ENCODE results near the gene WWC1.
"Not testable (repeated sequence)": the region's sequence is repeated elsewhere in the genome, so short reads cannot be mapped to it uniquely, and the experiment has no call there.

WWC1 gene

DNA sequence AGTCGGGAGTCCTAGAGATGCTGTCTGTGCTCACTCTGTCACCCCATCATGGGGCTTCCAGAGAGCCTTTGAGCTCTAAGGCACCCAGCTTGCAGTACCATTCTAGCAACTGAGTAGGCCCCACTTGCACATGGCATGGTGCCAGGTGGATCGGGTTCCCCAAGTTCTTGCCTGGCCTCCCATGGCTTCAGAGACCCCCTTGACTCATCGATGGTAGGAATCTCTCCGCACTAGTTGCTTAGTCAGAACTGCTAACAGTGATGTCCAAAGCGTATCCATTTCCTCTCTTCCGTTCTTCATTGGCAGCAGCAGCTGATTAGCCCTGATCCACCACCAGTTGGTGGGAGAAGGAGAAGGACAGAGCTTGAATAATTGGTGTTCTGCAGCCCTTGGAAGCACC lies 124.5 kb downstream of the WWC1 start:
- no peak for DNase-seq

DNA sequence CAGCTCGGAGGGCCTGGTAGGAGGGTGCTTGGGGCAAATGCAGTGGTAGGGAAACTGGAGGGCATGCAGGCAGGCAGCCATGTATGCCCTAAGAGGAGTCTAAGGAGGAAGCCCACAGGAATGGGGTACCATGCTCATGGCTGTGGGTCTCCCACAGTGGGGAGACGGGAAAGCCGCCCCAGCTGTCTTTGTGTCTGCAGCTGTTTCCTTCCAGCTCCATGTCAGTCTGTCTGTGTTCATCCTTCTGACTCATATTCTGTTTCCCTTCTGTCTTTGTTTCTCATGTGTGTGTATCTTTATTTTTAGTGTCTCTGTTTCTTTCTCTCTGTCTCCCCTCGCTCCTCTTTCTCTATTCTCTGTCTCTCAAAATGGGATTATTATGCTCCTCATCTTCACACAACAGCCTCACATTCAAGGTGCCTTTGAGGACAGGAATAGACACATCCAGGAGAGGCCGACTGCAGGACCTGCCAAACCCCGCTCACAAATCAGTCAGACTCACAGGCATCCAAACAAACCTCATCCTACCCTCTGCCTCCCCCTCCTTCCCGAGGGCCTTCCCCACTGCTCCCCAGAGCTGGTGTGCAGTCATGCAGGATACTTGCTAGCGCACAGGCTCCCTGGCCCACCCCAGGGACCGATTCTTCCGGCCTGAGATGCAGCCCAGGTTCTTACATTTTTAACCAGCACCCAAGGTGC lies 126.4 kb downstream of the WWC1 start:
- no peak for DNase-seq

DNA sequence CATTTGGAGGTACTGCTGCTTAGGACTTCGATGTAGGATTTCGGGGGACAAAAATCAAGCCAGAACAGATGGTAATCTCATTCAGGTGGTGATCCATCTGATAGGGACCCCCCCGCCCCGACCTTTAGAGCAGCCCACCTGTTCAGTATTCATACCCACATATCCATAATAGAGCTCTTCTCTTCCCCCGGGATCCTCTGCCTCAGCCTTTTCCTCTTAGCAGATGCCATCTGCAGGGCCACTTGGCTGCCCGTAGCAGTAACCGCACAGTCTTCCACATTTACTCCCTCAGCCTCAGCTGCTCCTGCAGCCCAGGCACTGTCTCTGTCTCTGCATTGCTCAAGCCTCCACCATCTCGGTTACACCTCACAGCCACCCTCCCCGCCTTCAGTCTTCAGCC lies 129.0 kb downstream of the WWC1 start:
- no peak for DNase-seq

DNA sequence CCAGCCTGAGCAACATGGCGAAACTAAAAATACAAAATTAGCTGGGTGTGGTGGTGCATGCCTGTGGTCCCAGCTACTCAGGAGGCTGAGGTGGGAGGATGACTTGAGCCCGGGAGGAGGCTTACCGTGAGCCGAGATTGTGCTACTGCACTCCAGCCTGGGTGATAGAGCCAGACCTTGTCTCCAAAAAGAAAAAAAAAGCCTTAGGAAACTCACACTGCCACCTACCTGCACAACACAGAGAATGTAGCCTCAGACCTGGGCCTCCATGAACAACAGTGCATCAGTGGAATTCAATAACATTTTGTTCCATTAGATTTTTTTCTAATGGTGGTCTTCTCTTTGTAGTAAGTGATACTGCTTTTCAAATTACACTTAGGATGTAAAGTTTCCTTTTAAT lies 131.0 kb downstream of the WWC1 start:
- DNase-seq, result no peak

DNA sequence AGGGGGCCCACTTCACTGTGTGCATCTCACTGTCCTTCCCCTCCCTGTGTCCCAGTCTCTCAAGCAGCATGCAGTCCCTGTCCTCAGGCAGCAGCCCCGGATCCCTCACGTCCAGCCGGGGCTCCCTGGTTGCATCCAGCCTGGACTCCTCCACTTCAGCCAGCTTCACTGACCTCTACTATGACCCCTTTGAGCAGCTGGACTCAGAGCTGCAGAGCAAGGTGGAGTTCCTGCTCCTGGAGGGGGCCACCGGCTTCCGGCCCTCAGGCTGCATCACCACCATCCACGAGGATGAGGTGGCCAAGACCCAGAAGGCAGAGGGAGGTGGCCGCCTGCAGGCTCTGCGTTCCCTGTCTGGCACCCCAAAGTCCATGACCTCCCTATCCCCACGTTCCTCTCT lies 132.0 kb downstream of the WWC1 start:
- DNase-seq, result no peak

DNA sequence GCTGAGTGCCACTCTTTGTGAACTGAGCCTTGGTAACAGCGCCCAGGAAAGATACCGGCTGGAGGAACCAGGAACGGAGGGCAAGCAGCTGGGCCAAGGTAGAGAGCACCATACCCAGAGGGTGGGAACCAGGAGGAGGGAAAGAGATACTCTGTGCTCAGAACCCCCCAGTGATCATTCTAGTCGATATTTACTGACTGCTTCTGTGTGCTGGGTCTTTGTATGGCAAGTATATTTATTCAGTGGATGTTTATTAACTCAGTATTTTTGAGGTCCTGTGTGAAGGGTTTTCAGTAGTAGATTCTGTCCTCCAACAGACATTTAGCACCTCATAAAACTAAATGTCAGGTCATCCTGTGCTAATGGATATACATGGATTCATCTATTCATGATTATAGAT lies 132.5 kb downstream of the WWC1 start:
- no peak for DNase-seq

DNA sequence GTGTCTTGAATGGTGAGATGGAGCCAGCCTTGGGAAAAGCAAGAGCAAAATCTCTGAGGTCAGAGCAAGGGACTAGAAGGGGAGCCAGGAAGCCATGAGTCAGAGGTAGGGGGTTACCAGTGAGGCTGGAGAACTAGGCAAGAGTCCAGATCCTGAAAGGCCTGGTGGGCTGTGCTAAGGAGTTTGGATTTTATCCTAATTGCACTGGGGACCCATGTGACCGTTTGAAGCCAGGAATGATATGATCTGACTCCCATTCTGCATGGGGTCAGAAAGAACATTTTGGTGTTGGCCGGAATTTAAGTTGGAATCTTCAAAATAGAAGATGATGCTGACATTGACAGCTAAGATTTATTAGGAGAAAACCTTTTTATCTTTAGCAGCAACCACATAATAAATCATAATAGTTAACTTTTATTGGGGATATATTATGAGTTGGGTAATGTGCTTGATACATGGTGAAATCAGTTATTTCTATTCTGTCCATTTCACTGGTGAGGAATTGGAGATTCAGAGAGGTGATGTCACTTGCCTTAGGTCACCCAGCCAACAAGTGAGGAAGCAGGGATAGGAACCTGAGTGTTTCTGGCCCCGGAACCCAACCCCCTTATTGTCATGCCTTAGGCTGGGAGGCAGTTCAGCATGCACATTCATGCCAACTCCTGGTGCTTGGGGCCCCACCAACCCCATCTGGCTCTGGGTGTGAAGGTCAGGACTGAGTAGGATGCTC lies 133.3 kb downstream of the WWC1 start:
- no peak for DNase-seq

DNA sequence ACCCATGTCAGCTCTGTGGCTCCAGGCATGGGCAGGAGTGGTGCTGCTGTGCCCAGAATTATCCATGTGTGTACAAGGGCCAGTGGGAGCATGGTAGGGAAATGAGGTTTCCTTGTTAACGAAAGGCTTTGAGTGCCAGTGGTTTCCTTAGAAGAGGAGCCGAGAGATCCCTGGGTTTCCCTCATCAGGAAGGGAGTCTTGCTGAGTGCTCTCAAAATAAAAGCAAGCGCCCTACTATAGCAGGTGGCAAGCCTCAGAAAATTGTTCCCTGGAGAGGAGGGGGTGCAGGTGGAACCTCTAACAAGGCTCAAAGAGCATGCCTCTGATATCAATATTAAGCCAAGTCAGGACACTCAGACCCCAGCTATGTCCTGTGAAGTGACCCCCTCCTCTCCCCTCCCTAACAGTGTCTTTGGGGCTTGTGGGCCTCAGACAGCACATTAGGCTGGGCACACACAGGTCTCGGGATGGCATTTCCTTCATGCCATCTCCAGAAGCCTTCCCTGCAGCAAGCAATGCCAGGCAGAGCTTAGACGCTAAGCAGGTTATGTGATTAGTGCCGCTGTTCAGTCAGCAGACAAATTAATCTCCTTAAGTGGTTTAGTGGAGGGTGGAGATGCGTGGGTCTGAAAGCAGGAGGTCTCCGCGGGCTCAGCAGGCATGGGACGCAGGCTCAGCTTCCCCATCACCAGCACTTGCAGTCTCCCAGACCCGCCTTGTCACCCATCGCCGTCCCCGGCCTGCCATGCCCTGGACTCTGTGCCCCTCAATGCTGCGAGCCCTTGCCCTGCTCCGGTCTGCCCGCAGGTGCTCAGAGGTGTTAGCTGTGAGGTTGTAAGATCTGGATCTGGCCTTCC lies 134.8 kb downstream of the WWC1 start:
- no peak for DNase-seq

DNA sequence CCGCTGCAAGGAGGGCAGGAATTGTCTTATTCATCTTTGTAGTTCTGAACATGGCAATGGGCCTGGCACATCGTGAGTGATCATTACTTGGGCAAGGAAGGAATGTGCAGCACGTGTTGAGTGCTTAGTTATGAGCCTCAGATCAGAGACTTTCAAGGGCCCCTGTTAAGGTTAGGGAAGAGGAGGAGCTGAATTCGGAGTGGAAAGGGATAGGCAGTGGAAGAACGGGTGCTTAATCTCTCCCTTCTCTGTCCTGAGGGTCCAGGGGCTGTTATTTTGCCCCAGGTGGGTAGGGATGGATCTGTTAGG lies 135.4 kb downstream of the WWC1 start:
- no peak for DNase-seq

DNA sequence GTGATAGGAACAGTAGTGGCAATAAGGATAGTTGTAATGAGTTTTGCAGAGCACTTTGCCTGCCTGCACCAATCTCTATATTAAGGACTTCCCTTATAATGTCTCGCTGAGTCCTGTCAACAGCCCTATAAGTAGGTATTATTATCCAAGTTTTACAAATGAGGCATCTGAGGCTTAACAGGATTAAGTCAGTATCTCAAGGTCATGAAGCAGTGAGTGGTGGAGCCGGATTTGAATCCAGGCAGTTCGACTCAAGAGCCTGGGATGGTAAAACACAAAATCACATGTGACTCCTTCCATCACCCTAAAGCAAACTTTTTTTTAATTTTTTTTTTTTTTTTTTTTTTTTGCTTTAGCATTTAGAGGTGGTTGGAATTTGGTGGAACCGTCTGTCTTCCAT lies 135.8 kb downstream of the WWC1 start:
- DNase-seq, result no peak

DNA sequence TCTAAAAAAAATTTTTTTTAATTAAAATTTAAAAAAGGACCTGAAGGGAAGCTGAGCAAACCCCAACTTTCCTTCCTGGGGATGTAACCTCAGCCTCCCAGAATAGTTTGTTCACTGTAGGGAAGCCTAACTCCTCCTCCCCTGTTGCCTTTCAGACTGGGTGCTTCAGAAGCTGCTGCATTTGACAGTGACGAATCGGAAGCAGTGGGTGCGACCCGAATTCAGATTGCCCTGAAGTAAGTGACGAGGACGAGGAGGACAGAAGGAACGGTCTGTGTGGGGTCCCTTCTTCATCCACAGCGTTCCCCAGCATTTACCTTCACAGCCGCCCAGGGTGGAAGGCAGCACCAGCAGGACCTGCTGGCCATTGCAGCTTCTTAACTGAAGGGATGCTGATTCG lies 137.1 kb downstream of the WWC1 start:
- no peak for DNase-seq

DNA sequence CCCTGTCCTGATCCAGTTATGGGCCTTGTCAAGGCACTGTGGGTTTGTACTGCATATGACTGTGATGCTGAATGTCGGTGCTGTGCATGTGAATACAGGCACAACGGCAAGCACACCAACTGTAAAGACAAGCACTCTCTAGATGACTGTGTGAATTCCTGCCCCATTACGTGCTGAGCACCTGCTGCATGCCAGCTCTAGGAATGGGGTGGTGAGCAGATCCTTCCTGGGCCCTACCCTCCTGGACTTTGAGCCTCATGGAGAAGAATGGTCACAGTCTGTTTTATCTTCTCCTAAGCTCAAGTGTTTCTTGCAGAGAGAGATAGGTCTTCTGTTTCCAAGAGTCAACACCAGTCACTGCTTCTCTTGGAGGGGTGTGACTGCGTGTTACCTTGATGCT lies 138.9 kb downstream of the WWC1 start:
- DNase-seq, result no peak

DNA sequence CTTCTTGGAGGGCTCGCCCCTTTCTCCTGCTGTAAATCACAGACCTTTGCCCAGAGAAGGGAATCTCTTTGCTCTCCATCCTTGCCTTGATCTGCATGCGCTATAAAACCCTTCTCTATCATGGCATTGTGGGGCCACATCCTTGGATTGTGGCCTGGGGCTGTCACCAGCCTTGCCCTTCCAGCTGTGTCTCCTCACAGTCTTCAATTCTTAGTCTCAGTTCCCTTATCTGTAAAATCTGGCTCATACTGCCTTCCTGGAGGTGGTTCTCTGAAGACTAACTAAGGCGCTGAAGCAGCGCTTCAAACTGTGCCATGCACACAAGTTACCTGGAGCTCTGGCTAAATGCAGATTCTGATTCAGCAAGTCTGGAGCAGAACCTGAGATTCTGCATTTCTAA lies 141.5 kb downstream of the WWC1 start:
- no peak for DNase-seq

DNA sequence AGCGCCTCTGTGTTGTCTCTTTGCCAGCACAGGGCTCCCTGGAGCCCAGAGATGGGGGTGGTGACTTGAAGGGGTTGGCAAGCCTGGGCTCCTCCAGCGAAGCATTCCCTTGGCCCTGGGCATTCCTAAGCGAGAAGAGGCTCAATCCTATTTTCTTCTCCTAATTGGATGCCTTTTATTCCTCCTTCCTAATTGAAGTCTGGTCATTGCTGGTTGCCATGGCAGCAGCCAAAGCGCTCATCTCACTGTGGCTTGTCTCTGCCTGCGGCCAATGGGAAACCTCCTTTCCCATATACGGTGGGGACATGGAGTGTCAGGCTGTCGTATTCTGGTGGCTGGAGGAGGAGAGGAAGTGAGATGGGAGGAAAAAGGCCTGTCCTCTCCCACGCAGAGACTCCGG lies 142.6 kb downstream of the WWC1 start:
- no peak for DNase-seq

DNA sequence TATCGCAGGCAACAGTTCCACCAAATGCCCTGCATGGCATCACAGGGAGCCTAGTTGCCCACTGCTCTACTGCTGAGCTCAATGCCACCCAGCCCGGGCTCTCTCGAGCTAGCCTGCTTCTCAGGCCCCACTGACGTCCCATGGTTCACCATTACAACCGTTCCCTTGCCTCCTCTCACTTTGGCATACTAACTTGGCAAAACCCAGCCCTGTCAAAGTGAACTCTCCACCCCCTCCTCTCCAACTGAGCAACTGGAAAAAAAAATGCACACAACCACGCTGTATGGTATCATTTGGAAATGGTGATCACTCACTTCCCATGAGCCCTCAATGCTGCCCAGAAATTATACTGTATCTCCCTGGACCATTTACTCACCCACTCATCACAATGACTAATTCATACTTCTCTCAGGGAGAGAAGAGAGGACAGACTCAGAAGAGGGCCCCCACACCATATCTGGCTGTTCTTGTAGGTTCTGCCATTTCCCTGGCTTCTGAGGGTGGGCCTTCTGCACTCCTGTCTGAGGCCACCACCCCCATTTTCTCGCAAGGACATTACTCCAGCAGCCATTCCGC lies 143.4 kb downstream of the WWC1 start:
- DNase-seq, result no peak

DNA sequence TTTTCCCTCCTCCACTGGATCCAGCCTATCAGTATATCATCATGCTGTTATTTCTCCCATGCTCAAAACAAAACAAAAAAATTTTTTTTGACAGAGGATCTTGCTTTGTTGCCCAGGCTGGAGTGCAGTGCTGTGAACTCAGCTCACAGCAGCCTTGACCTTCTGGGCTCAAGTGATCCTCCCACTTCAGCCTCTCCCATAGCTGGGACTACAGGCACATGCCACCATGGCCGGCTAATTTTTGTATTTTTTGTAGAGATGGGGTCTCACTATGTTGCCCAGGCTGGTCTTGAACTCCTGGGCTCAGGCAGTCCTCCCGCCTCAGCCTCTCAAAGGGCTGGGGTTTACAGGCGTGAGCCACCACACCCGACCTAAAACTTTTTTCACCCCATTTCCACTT lies 143.9 kb downstream of the WWC1 start:
- not testable (repeated sequence) for DNase-seq

DNA sequence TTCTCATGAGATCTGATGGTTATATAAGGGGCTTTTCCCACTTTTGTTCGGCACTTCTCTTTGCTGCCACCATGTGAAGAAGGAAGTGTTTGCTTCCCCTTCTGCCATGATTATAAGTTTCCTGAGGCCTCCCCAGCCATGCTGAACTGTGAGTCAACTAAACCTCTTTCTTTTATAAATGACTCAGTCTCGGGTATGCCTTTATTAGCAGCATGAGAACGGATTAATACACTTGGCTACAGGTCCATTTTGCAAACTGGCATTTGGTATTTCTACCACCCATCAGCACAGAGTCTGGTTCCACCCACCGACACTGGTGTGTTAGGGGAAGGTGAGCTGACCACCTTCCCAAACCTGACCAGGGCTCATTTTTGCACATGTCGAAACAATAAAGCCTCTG lies 146.9 kb downstream of the WWC1 start:
- DNase-seq, result no peak

DNA sequence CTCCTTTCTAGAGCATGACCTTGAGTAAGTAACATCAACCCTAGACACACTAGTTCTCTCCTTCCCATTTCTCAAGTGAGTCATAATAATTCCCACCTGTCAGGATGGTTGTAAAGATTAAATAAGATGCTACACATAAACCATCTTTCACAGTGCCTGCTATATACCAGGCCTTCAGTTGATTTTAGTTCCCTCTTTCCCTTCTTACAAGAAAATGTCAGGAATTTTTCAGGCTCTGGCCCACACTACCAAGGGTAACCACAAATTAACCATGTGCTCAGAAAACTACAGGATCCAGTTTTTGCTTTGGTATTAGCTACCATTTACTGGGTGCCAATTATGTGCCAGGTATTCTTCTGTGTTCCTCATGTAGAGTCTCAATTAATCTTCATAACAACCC lies 152.1 kb downstream of the WWC1 start:
- no peak for DNase-seq

DNA sequence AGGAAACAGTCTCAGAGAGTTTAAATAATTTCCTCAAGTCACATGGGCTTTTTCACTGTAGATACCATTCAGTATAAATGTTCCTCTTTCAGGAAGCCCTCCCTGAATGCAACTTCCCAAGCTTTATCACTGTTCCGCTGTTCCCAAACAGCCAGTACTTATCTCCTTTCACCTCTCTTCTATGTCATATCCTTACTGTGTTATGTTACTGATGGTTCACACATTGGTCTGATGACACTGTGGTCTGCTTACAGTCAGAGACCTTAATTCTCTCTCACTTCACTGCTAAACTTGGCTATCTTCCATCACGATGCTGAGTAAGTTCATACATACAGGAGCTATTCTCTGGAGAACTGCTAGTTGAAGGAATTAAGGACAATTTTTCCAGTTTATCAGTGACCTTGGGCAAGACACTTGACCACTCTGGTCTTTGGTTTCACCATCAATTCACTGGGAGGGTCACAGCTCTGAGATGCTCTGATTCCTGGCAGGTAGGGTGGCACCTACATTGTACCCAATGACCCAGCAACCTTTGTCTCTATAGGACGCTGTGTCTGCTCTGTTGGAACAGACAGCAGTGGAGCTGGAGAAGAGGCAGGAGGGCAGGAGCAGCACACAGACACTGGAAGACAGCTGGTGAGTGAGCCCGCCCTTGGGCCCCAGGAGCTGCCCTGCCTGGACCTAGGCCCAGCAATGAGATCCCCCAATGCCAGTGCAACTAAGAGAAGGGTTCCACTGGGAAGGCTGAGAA lies 152.7 kb downstream of the WWC1 start:
- DNase-seq, result no peak

DNA sequence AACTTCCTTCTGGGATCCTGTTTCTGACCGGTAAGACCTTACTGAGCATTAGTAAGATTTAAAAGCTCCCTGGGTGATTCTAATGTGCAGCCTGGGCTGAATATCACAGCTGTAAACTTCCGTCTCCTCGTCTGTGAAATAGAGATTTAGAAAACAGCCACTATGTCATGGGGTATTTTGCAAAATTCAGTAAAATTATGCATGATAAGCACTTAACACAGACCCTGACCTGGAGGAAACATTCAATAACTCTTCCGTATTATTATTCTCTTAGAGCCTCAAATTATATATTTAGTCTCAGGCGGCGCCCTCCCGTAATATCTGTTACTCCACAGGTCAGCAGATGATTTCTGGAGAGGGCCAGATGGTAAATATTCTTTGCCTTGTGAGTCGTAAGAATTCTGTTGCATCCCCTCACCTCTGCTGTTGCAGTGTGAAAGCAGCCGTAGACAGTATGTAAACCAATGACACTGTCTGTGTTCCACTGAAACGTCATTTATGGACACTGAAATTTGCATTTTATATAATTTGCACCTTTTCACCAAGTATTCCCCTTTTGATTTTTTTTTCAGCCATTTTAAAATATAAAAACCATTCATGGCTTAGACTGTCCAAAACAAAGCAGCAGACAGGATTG lies 155.7 kb downstream of the WWC1 start:
- DNase-seq, result no peak

DNA sequence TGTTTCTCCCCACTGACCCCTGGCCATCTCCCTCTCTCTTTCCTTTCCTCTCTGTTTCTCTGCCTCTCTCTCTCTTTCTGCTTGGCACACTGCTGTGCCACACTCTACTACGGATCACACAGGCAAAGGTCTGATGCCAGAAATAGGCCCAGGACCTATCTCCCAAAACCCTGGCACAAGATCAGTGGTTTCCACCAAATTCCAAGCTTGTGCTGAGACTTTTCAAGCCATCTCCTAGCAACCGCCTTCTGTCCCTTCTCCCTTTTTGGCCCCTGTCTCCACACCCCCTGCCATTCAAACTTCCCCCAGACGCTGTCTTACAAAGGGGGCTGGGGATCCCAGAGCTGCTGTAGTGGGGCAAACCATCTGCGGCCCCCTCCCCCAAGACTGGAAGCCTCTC lies 156.4 kb downstream of the WWC1 start:
- no peak for DNase-seq

DNA sequence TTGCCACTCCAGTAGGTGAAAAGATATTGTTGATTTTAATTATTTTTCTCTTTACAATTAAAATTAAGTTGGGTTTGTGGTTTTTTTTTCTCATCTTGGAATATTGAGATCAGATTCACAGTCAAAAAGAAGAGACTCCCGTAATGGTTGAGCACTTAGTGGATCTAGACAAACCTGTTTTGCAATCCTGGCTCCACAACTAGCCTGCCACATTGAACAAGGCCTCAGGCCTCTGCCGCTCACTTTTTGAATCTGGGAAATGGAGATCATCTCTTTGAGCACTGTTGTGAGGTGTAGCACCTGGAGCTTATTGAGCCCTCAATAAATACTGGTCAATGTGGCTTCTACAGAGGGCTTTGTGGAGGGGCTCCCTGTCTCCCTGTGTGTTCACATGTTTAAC lies 157.7 kb downstream of the WWC1 start:
- DNase-seq, result no peak

DNA sequence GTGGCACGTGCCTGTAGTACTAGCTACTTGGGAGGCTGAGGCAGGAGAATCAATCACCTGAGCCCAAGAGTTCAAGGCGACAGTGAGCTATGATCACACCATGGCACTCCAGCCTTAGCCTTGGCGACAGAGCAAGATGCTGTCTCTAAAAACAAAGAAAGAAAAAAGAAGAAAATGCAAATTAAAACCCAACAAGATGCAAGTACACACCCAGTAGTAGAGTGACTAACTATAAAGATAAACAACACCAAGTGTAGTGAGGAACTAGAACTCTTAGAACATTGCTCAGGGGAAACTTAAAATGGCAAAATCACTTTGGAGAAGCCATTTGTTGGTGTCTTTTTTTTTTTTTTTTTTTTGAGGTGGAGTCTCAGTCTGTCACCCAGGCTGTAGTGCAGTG lies 160.1 kb downstream of the WWC1 start:
- no peak for DNase-seq

Measured in activated CD4-positive, alpha-beta T cell treated with anti-CD3 and anti-CD28 coated beads, Interleukin-2, amount 50 U/mL, for 48 hours (primary cell).